Measurements from ENCODE around the gene OAT. TPM values are rescaled to one million over a fixed set of nuclear protein-coding genes. Genes with fewer than 3 reads are reported as not detected.

OAT gene
- total and polyA plus RNA-seq, 2 donors (not counting 3 experiments of a cell fraction or from before 2014, with no cell fraction given), result 69.9 to 90.8 TPM

DNA sequence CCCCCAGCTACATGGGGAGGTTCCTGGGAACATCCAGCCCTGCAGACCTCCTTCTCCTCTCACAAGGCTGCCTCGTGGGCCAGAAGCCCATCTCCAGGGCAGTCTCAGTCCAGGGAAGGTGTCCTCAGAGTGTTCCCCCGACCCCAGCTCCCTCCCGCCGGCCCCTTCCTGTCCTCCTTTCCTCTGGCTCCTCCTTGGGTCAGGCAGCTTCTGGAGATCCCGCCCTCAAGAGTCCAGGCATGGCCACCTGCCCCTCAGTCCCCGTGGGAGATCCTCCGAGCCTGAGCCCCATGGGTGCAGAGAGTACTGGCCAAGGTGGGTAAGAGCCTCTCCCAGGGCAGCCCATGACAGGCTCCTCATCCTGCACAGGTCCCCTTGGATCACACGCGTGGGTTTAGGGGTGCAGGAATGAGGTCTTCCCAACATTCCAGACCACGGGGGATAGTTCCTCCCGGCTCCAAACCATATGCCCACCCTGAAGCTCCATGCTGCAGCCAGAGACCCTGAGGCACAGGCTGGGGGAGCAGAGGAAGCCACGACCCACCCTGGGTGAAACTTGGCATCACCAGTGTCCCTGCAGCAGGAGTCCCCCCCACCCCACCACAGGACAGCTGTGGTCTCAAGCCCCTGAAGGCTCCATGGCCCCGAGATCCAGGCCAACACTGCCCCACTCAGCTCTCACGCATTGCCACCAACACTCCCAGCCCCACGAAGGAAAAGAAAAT, 65.5 kb downstream of the OAT start:
- no peaks in the 10 kb centered on the region for H3K27me3 ChIP-seq (ENCODE audit: control insufficient read depth in 2 of 2, insufficient read depth in 2 of 2, low read length in 2 of 2)
- BruUV-seq (replicated peaks), result no TSS peak
- H3K4me1 ChIP-seq (ENCODE audit: control insufficient read depth, extremely low read depth, insufficient read depth, low read length), result peaks cover 7% of the 10 kb centered on the region
- ChIA-PET CTCF (interaction anchor here (0.9 to 1.3 kb wide), 2 partner anchors 36 to 358 kb away, joined by 4 to 5 read pairs; no protein-coding TSS in a partner anchor), POLR2A (no interaction called here)
- H2AFZ ChIP-seq (ENCODE audit: low read depth, low read length), result no peak overlapping the region
- dilution Hi-C loops (cut with MboI; ENCODE audit: extremely low pct_ligation_motif_present, low sequenced_read_pairs) (no loop called here), intact Hi-C loops (cut with micrococcal nuclease) (no loop called here)
- no peaks in the 10 kb centered on the region for H3K9me3 ChIP-seq (replicated peaks; ENCODE audit: control insufficient read depth, insufficient read depth, low read length)
- DNase-seq (ENCODE audit: low read depth, low spot score) (no peak), FAIRE-seq (no peak)
- H3K27ac ChIP-seq (ENCODE audit: insufficient read depth, low read depth, low read length), result no peak overlapping the region
- H3K4me3 ChIP-seq (replicated peaks in 1 of 3; ENCODE audit: insufficient read depth in 1 of 3, low read depth in 1 of 3, low read length in 3 of 3), result no peak overlapping the region
- no peaks in the 10 kb centered on the region for H3K79me2 ChIP-seq (ENCODE audit: control insufficient read depth, insufficient read depth, low read length)
- H3K36me3 ChIP-seq (ENCODE audit: control insufficient read depth in 2 of 2, extremely low read depth in 1 of 2, insufficient read depth in 2 of 2, low read length in 2 of 2), result no peaks in the 10 kb centered on the region
- no peak overlapping the region for H3K4me2 ChIP-seq (ENCODE audit: insufficient read depth, low read length)
- no peaks in the 10 kb centered on the region for H3K9me1 ChIP-seq (replicated peaks; ENCODE audit: control insufficient read depth, extremely low read depth, insufficient read depth, low read length)
- H3K9ac ChIP-seq (replicated peaks; ENCODE audit: extremely low read depth, insufficient read depth, low read length), result no peak overlapping the region
- H4K20me1 ChIP-seq (replicated peaks; ENCODE audit: control insufficient read depth, extremely low read depth, insufficient read depth, low read length), result no peaks in the 10 kb centered on the region
- TF ChIP-seq GATA2 (IDR thresholded peaks at IDR 0.05; ENCODE audit: insufficient read depth, insufficient read length, low read depth, low read length) (no peak), JUN (IDR thresholded peaks at IDR 0.05; ENCODE audit: borderline replicate concordance, insufficient read depth, insufficient read length, low read depth) (no peak), EZH2 (IDR thresholded peaks at IDR 0.05; ENCODE audit: borderline replicate concordance, low read depth, low read length, severe bottlenecking) (no peak), MYC (IDR thresholded peaks at IDR 0.05; ENCODE audit: low read depth, low read length) (no peak), POLR2AphosphoS5 (IDR thresholded peaks at IDR 0.05; ENCODE audit: insufficient read depth, low read depth, low read length) (no peak), FOS (IDR thresholded peaks at IDR 0.05; ENCODE audit: borderline replicate concordance, insufficient read depth, low read length) (no peak), POLR2A (IDR thresholded peaks at IDR 0.05; ENCODE audit: low read depth, low read length) (no peak)
- TF ChIP-seq, protein P1, sequence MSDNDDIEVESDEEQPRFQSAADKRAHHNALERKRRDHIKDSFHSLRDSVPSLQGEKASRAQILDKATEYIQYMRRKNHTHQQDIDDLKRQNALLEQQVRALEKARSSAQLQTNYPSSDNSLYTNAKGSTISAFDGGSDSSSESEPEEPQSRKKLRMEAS (IDR thresholded peaks at IDR 0.05; ENCODE audit: insufficient read depth, insufficient read length), result no peak
- TF ChIP-seq, protein P2, sequence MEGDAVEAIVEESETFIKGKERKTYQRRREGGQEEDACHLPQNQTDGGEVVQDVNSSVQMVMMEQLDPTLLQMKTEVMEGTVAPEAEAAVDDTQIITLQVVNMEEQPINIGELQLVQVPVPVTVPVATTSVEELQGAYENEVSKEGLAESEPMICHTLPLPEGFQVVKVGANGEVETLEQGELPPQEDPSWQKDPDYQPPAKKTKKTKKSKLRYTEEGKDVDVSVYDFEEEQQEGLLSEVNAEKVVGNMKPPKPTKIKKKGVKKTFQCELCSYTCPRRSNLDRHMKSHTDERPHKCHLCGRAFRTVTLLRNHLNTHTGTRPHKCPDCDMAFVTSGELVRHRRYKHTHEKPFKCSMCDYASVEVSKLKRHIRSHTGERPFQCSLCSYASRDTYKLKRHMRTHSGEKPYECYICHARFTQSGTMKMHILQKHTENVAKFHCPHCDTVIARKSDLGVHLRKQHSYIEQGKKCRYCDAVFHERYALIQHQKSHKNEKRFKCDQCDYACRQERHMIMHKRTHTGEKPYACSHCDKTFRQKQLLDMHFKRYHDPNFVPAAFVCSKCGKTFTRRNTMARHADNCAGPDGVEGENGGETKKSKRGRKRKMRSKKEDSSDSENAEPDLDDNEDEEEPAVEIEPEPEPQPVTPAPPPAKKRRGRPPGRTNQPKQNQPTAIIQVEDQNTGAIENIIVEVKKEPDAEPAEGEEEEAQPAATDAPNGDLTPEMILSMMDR (IDR thresholded peaks at IDR 0.05; ENCODE audit: extremely low read depth in 1 of 2, insufficient read depth in 1 of 2, low read depth in 1 of 2, low read length in 2 of 2), result no peak
